Measurements from ENCODE around the gene DUSP16. TPM values are rescaled to one million over a fixed set of nuclear protein-coding genes. Genes with fewer than 3 reads are reported as not detected.

The DUSP16 gene
- total RNA-seq, 4 donors from 2014 or later = 7.5 to 21.4 (median 14.6) TPM

- TF ChIP-seq, protein P1, sequence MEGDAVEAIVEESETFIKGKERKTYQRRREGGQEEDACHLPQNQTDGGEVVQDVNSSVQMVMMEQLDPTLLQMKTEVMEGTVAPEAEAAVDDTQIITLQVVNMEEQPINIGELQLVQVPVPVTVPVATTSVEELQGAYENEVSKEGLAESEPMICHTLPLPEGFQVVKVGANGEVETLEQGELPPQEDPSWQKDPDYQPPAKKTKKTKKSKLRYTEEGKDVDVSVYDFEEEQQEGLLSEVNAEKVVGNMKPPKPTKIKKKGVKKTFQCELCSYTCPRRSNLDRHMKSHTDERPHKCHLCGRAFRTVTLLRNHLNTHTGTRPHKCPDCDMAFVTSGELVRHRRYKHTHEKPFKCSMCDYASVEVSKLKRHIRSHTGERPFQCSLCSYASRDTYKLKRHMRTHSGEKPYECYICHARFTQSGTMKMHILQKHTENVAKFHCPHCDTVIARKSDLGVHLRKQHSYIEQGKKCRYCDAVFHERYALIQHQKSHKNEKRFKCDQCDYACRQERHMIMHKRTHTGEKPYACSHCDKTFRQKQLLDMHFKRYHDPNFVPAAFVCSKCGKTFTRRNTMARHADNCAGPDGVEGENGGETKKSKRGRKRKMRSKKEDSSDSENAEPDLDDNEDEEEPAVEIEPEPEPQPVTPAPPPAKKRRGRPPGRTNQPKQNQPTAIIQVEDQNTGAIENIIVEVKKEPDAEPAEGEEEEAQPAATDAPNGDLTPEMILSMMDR (IDR thresholded peaks at IDR 0.05; ENCODE audit: low read depth) = no peak
These were observed 79.7 kb downstream of the DUSP16 start for GRCh38 chr12:12482959-12483358.

DNA sequence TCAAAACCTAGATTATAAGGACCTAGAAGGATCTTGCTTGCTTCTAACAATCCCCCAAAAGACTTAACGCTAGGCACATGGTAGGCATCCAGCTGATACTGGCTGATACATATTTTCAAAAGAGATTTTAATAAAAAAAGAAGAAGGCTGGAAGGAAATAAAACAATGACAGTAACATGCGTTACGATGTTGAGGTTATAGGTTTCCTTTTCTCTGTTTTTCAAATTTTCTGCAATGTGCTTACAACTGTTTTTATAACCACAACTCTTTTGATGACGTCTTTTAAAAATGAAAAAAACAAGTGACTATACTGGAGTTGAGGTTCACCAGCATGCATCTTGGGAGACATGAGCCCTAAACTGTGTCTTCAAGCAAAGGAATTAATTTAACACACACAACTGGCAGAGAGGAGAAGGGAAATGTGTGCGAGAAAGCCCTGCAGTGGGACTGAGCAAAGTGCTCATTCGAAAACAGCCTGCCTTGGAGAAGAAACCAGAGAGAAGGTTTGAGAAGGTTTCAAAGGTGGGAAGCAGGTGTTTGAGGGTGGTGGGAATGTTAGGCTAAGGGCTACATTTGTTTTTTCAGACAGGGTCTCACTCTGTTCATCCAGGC, 80.4 kb downstream of the DUSP16 start:
- TF ChIP-seq, protein P1 (IDR thresholded peaks at IDR 0.05; ENCODE audit: low read depth) = no peak

DNA sequence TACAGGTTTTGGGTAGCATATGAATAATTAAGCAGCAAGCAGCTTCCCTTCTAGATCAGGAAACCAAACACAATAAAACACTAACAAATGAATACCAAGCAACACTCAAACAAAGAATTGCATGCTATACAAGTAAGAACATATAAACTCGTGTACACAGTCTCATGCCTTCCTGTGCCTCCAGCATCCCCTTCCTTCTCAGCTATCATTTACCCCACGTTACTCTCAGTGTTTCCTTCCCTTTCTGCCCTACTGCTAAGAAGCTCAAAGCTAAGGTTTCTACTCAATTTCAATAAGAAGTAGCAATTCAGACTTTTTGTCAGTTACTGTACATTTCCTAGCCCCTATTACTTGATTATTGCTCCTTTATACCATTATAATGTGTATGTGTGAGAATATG, 81.0 kb downstream of the DUSP16 start:
- TF ChIP-seq, protein P1 (IDR thresholded peaks at IDR 0.05; ENCODE audit: low read depth) = no peak

DNA sequence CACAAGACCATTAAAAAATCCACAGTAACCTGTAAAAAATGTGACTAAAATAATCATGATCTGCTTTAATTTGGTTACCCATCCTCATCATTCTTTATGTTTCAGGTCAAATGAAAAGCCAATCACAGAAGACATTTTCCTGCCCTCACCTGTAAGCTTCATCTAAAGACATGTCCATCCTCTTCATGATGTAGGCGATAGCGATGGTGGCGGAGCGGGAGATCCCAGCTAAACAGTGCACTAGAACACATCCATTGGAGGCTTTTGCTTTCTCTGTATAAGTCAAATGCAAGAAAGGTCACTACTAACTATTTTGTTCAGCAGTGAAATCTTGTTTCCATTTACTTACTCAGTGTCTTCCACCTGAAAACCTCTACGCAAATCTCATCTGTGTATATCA, 82.6 kb downstream of the DUSP16 start:
- TF ChIP-seq, protein P1 (IDR thresholded peaks at IDR 0.05; ENCODE audit: low read depth) = no peak

- TF ChIP-seq, protein P1 (IDR thresholded peaks at IDR 0.05; ENCODE audit: low read depth) = no peak
These were observed 85.2 kb downstream of the DUSP16 start for GRCh38 chr12:12477532-12477890.

DNA sequence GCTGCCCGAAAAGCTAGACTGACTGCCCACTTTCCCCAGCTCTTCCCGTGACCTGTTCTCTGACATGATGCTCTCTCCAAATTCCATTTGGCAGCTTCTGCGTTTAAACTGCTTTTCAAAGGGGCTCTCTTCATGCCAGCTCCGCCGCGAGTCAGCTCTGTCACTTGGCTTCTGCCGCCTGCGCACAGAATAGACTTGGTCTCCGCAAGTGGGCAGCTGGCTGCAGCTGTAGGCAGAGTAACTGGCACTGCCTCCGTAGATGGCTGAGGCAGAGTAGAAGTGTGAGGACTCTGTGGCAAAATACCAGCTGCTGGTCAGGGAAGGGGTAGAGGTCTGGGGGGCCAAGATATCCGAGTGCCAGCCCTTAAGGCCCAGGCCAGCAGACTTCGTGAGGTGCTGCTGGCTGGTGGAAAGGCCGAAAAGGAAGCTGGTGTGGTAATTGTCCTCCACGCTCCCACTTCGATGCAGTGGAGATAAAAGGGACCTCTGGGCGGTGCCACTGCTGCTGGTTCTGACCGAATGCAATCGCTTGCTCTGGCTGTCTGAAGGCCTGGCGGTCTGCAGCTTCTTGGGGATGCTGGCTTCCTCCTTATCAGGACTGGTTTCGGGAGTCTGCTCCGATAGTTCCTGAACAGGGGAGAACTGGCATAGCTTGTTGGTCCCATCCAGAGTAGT, 85.7 kb downstream of the DUSP16 start:
- TF ChIP-seq, protein P1 (IDR thresholded peaks at IDR 0.05; ENCODE audit: low read depth) = no peak

DNA sequence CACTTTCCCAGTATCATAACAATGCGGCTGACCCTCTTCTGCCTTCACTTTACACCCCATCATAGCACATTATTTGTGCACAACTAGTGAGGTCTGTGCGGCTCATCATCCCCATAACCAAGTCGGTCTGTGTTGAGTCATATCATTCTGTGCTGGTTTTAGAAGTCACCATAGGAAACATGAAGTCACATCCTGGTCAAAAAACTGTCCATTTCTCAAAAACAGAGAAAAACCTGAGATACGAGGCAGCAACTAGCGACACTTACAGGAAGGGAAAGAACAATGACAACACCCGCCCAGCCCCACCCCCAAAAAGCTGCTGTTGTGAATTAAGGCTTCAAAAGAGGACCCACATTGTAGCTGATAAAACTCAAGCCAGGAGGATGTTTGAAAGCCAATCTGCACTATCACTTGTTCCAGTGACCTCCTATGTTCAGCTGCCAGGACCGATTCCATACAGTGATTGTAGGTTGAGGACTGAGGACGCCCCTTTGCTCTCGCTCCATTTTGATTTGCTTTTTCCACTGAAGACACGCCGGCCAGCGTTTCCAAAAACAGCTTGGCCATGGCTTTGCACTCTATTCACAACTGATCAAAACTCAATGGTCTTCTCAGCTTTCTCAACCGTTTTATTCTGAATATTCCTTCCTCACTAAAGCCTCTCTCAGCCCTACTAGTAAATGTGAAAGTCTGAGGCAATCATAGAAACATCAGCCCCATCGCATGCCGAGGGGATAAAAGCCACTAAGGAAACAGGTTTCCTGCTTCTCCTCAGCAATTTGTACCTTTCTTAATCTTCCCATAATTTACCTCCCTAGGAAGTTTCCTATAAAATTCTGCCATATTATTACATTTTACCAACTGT, 87.5 kb downstream of the DUSP16 start:
- TF ChIP-seq, protein P1 (IDR thresholded peaks at IDR 0.05; ENCODE audit: low read depth) = no peak
